ENCODE data around the gene TRPV4.

Gene TRPV4

DNA sequence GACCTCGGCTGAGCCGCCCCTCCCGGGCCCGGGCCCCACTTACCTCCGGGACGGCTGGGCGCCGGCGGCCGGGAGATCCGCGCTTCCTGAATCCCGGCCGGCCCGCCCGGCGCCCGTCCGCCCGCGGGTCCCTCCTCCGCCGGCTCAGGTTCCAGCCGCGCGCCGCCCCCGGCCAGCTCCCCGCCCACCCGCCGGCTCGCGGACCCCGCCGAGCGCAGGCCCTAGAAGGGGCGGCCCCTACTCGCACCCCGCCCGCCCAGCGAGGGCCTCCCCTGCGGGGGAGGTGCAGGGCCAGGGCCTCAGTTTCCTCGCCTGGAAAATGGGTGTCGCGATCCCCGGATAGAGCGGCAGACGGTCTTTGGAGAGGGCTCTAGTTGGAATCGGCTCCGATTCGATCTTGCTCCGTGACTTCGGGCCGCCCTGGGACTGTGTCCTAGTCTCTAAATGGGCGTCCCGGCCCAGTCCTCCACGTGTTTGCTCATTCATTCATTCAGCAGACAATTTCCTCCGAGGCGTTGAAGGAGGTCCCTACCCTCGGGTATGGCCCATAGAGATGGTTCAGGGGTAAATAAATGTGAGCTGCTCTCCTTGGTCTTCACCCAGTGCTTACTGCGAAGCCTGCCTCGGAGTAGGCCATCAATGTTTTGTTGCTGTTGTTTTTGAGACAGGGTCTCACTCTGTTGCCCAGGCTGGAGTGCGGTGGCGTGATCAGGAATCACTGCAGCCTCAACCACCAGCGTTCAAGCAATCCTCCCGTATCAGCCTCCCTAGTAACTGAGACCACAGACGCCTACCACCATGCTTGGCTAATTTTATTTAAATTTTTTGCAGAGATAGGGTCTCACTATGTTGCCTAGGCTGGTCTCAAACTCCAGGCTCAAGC lies at the start of gene TRPV4:
TRPV4 (minus strand) TSS at position 92 of the 883 bp plus-strand sequence. CDS start 18,602 bp downstream, outside the sequence.
- Histone ChIP-seq H3K4me2 (peak within 1 kb of the TSS in 4 of 11 experiments; percentile 24 to 67 (median 44); a peak in 5 of 22 replicates), H3K36me3 (no peaks in the 10 kb centered on the region), H3K4me3 (peak within 1 kb of the TSS in 3 of 10 experiments; percentile 27 to 41 (median 28); a peak in 4 of 20 replicates), H3K27ac (no peak within 1 kb of the TSS; a peak in 1 of 22 replicates), H3K9ac (peak within 1 kb of the TSS in 2 of 11 experiments; percentile 41 to 58; a peak in 3 of 22 replicates), H3K27me3 (peaks cover 25 to 46% (median 38%) of the 10 kb centered on the region in 11 experiments), H4K20me1 (no peaks in the 10 kb centered on the region), H3K4me1 (peaks cover 1 to 68% (median 8%) of the 10 kb centered on the region in 10 experiments; a peak in 15 of 20 replicates), H3K9me3 (replicated peaks in 1 of 11) (no peaks in the 10 kb centered on the region)
- TF ChIP-seq Cebpa-rat (IDR thresholded peaks at IDR 0.05) = no peak

DNA sequence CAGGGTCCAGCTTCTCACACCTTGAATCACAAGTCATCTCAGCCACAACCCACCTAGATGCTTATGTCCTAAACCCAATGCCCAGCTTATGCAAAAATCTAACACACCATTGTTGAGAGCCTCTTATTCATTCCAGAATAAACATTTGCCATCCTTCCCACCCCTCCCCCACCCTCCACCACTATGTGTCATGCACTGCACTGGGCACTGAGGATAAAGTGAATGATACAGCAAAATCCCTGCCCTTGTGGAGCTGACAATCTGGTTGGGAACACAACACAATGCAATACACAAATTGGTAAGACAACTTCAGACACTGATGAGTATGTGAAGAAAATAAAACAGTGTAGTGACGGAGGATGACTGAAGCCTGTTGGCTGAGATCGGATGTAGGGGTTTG lies 48.6 kb upstream of the TRPV4 start:
- H3K4me1 ChIP-seq = peaks cover 35 to 61% (median 40%) of the 10 kb centered on the region in 10 experiments
- H3K27ac ChIP-seq = no peak overlapping the region
- no peak overlapping the region for H3K4me3 ChIP-seq
- no peaks in the 10 kb centered on the region for H3K9me3 ChIP-seq (replicated peaks in 1 of 11)
- H3K4me2 ChIP-seq = peak overlapping the region in 3 of 11 experiments; percentile 79 to 99 (median 95); a peak in 1 of 22 replicates
- no peak overlapping the region for H3K9ac ChIP-seq
- peaks cover 0 to 24% (median 8%) of the 10 kb centered on the region in 11 experiments; a peak in 11 of 22 replicates for H4K20me1 ChIP-seq
- no peaks in the 10 kb centered on the region for H3K36me3 ChIP-seq
- TF ChIP-seq Cebpa-rat (IDR thresholded peaks at IDR 0.05) = no peak
- no peaks in the 10 kb centered on the region for H3K27me3 ChIP-seq

GRCh38 chr12:109880938-109881337 lies 47.7 kb upstream of the TRPV4 start:
- H3K9me3 ChIP-seq (replicated peaks in 1 of 11) = no peaks in the 10 kb centered on the region
- peak overlapping the region; percentile 79 to 100 (median 97) for H3K4me2 ChIP-seq
- no peak for TF ChIP-seq Cebpa-rat (IDR thresholded peaks at IDR 0.05)
- peaks cover 0 to 29% (median 9%) of the 10 kb centered on the region in 11 experiments; a peak in 11 of 22 replicates for H4K20me1 ChIP-seq
- H3K36me3 ChIP-seq = no peaks in the 10 kb centered on the region
- peak overlapping the region; percentile 78 to 91 (median 88) for H3K9ac ChIP-seq
- no peaks in the 10 kb centered on the region for H3K27me3 ChIP-seq
- peaks cover 42 to 61% (median 46%) of the 10 kb centered on the region in 10 experiments for H3K4me1 ChIP-seq
- peak overlapping the region in 8 of 11 experiments; percentile 31 to 86 (median 62); a peak in 12 of 22 replicates for H3K27ac ChIP-seq
- peak overlapping the region; percentile 81 to 96 (median 88) for H3K4me3 ChIP-seq

- H4K20me1 ChIP-seq = peaks cover 0 to 34% (median 14%) of the 10 kb centered on the region in 11 experiments; a peak in 11 of 22 replicates
- H3K27ac ChIP-seq = peak within 1 kb of the TSS; percentile 62 to 86 (median 81)
- H3K4me1 ChIP-seq = peaks cover 45 to 61% (median 53%) of the 10 kb centered on the region in 10 experiments
- no peaks in the 10 kb centered on the region for H3K9me3 ChIP-seq (replicated peaks in 1 of 11)
- no peaks in the 10 kb centered on the region for H3K27me3 ChIP-seq
- H3K4me2 ChIP-seq = peak within 1 kb of the TSS; percentile 84 to 100 (median 97)
- no peaks in the 10 kb centered on the region for H3K36me3 ChIP-seq
- peak within 1 kb of the TSS; percentile 81 to 96 (median 88) for H3K4me3 ChIP-seq
- TF ChIP-seq Cebpa-rat (IDR thresholded peaks at IDR 0.05) = no peak
- H3K9ac ChIP-seq = peak within 1 kb of the TSS; percentile 78 to 91 (median 88)
Measured at GRCh38 chr12:109880043-109880931, 47.1 kb upstream of the TRPV4 start, which contains the start of gene GLTP. Gene GLTP (minus strand): TSS chr12:109880541. CDS start chr12:109880374, 167 bp downstream.

- peak overlapping the region; percentile 84 to 100 (median 95) for H3K4me2 ChIP-seq
- H3K27me3 ChIP-seq = no peaks in the 10 kb centered on the region
- no peak for TF ChIP-seq Cebpa-rat (IDR thresholded peaks at IDR 0.05)
- H3K4me3 ChIP-seq = peak overlapping the region; percentile 81 to 96 (median 88)
- peak overlapping the region; percentile 62 to 86 (median 81) for H3K27ac ChIP-seq
- H3K9me3 ChIP-seq (replicated peaks in 1 of 11) = no peaks in the 10 kb centered on the region
- H3K36me3 ChIP-seq = no peaks in the 10 kb centered on the region
- H3K9ac ChIP-seq = peak overlapping the region; percentile 78 to 91 (median 88)
- H3K4me1 ChIP-seq = peaks cover 47 to 59% (median 54%) of the 10 kb centered on the region in 10 experiments
- H4K20me1 ChIP-seq = peaks cover 0 to 38% (median 14%) of the 10 kb centered on the region in 11 experiments; a peak in 11 of 22 replicates
Measured at GRCh38 chr12:109879351-109880042, 46.3 kb upstream of the TRPV4 start.

GRCh38 chr12:109878749-109879148 lies 45.6 kb upstream of the TRPV4 start:
- Histone ChIP-seq H3K36me3 (peaks cover 0 to 7% (median 0%) of the 10 kb centered on the region in 11 experiments; a peak in 2 of 22 replicates), H3K9me3 (replicated peaks in 1 of 11) (no peaks in the 10 kb centered on the region), H3K9ac (peak overlapping the region in 9 of 11 experiments; percentile 86 to 91 (median 88); a peak in 12 of 22 replicates), H3K27me3 (no peaks in the 10 kb centered on the region), H4K20me1 (peaks cover 0 to 44% (median 14%) of the 10 kb centered on the region in 11 experiments; a peak in 11 of 22 replicates), H3K4me3 (peak overlapping the region in 9 of 10 experiments; percentile 81 to 96 (median 89); a peak in 15 of 20 replicates), H3K27ac (peak overlapping the region in 3 of 11 experiments; percentile 75 to 86 (median 82); a peak in 4 of 22 replicates), H3K4me2 (peak overlapping the region; percentile 84 to 100 (median 95)), H3K4me1 (peaks cover 49 to 63% (median 56%) of the 10 kb centered on the region in 10 experiments)
- no peak for TF ChIP-seq Cebpa-rat (IDR thresholded peaks at IDR 0.05)

- H3K9ac ChIP-seq = peak overlapping the region in 4 of 11 experiments; percentile 8 to 90 (median 59); a peak in 2 of 22 replicates
Measured at GRCh38 chr12:109878247-109878625, 45.0 kb upstream of the TRPV4 start.

More at GRCh38 chr12:109878247-109878625, 45.0 kb upstream of the TRPV4 start:
- Histone ChIP-seq H3K27ac (no peak overlapping the region), H3K4me1 (peaks cover 49 to 64% (median 57%) of the 10 kb centered on the region in 10 experiments), H3K9me3 (replicated peaks in 1 of 11) (no peaks in the 10 kb centered on the region), H4K20me1 (peaks cover 0 to 47% (median 14%) of the 10 kb centered on the region in 11 experiments; a peak in 11 of 22 replicates), H3K27me3 (no peaks in the 10 kb centered on the region), H3K36me3 (peaks cover 0 to 11% (median 0%) of the 10 kb centered on the region in 11 experiments; a peak in 3 of 22 replicates), H3K4me3 (peak overlapping the region in 2 of 10 experiments; percentile 84 to 96; a peak in 1 of 20 replicates), H3K4me2 (peak overlapping the region; percentile 84 to 100 (median 95))
- no peak for TF ChIP-seq Cebpa-rat (IDR thresholded peaks at IDR 0.05)

All from BLaER1 treated with 17β-estradiol and CSF1 and Interleukin-3, amounts not matched to agents 10 nM and 100 nM (cell line).